Tibial nerve (tissue), 4 donors: ENCODE data around the gene MEF2D.

Source experiments
- CTCF ChIP-seq, 5 experiments: fragments of 200-600 bp in 3 of 5; fragments of 450-650 bp in 2 of 5; sonication (generic) in 3 of 5; IDR thresholded peaks; one replicate each; pipeline ENCODE4 v1.5.1; 2016 to 2019; ENCODE audit warnings: antibody characterized with exemption in 5 of 5, mild to moderate bottlenecking in 3 of 5, moderate library complexity in 2 of 5
- EP300 ChIP-seq, 2 donors: sonication (generic); formaldehyde crosslinking; IDR thresholded peaks; one replicate each; pipeline ENCODE4 v1.6.1; 2017; ENCODE audit warnings: antibody characterized with exemption in 2 of 2, mild to moderate bottlenecking in 1 of 2

GRCh38 chr1:156534424-156535060 is 34.0 kb upstream of the MEF2D start:
- no peak for TF ChIP-seq CTCF (IDR thresholded peaks at IDR 0.05)
- no peak for TF ChIP-seq EP300 (IDR thresholded peaks at IDR 0.05)
